GM12878 (cell line): ENCODE measurements around the gene CCDC107. TPM values are rescaled to one million over a fixed set of nuclear protein-coding genes. Genes with fewer than 3 reads are reported as not detected.

ENCODE experiments used
- ATAC-seq: fragments of 200-7000 bp; cut with Tn5 transposase; 3 replicates; pipeline ENCODE4 v1.9.1; 2020; ENCODE audit warnings: mild to moderate bottlenecking, moderate library complexity
- BruUV-seq: library from RNA; stranded (reverse); fragments of 400-500 nt; replicated peaks from 2 replicates; lab custom pipeline; 2021; lab: Mats Ljungman, UMichigan
- CTCF ChIA-PET: fragments of 300-600 bp; sonication (Branson Sonifier 250); formaldehyde crosslinking; extraction: SDS; loops from one replicate; lab custom pipeline; 2021; ENCODE audit warnings: inconsistent platforms; lab: Yijun Ruan, JAX
- POLR2A ChIA-PET: fragments of 350-600 bp; formaldehyde crosslinking; extraction: SDS; loops from one replicate; lab custom pipeline; 2021; ENCODE audit warnings: inconsistent platforms; lab: Charles Lee
- RAD21 ChIA-PET: fragments of 300-600 bp; sonication (Branson Sonifier 250); formaldehyde crosslinking; loops from one replicate; lab custom pipeline; 2023; ENCODE audit warnings: antibody characterized with exemption; ENCODE audit not compliant: unreplicated experiment; lab: Charles Lee
- SMC1A ChIA-PET: fragments of 300-600 bp; sonication (Branson Sonifier 250); formaldehyde crosslinking; loops from one replicate; lab custom pipeline; 2023; ENCODE audit not compliant: unreplicated experiment, uncharacterized antibody; lab: Charles Lee
- DNase-seq: peaks from one replicate; pipeline ENCODE4 v3.0.0-alpha.2; 2011; ENCODE audit warnings: low read depth, low spot score
- FAIRE-seq: peaks from 3 replicates; lab custom pipeline; 2011; peaks lifted over from hg19 to GRCh38; lab: Jason Lieb, UNC
- H2AFZ ChIP-seq: 2 replicates; pipeline ENCODE4 v1.6.0; 2011; ENCODE audit warnings: low read depth, low read length, control low read depth; ENCODE audit not compliant: control insufficient read depth
- H3K27ac ChIP-seq: 2 replicates; pipeline ENCODE4 v1.5.1; 2011; ENCODE audit warnings: control low read depth; ENCODE audit not compliant: control insufficient read depth, insufficient read depth
- H3K27me3 ChIP-seq, 2 experiments: replicated peaks in 1 of 2; 2 replicates each; pipeline versions ENCODE4 v1.6.0 to v1.6.1; 2011; ENCODE audit warnings: low read length in 1 of 2; ENCODE audit not compliant: control insufficient read depth in 2 of 2, insufficient read depth in 2 of 2
- H3K36me3 ChIP-seq, 2 experiments: 2 replicates each; pipeline ENCODE4 v1.5.1; 2011; ENCODE audit warnings: low read length in 1 of 2; ENCODE audit not compliant: control insufficient read depth in 2 of 2, insufficient read depth in 2 of 2
- H3K4me1 ChIP-seq: 2 replicates; pipeline ENCODE4 v1.6.1; 2011; ENCODE audit warnings: mild to moderate bottlenecking, low read length, moderate library complexity, mixed read lengths; ENCODE audit not compliant: control insufficient read depth, insufficient read depth
- H3K4me2 ChIP-seq: 2 replicates; pipeline ENCODE4 v1.6.0; 2011; ENCODE audit warnings: control low read depth; ENCODE audit not compliant: control insufficient read depth, insufficient read depth
- H3K4me3 ChIP-seq: fragments of 200-600 bp; sonication (generic); 2 replicates; pipeline ENCODE4 v1.5.1; 2016
- H3K79me2 ChIP-seq: 2 replicates; pipeline ENCODE4 v1.6.0; 2011; ENCODE audit warnings: low read length; ENCODE audit not compliant: control insufficient read depth, insufficient read depth
- H3K9ac ChIP-seq: 2 replicates; pipeline ENCODE4 v1.8.0; 2011; ENCODE audit warnings: low read length, control low read depth, mixed read lengths; ENCODE audit not compliant: control insufficient read depth, insufficient read depth
- H3K9me3 ChIP-seq: replicated peaks from 3 replicates; pipeline ENCODE4 v1.5.1; 2011; ENCODE audit warnings: mild to moderate bottlenecking, low read length; ENCODE audit not compliant: control insufficient read depth, insufficient read depth
- H4K20me1 ChIP-seq: 2 replicates; pipeline ENCODE4 v1.6.0; 2011; ENCODE audit not compliant: control insufficient read depth, insufficient read depth
- BACH1 ChIP-seq: fragments of 450-650 bp; IDR thresholded peaks from 2 replicates; pipeline ENCODE4 v1.6.1; 2017; ENCODE audit warnings: mild to moderate bottlenecking, borderline replicate concordance
- E2F8 ChIP-seq: fragments of 450-650 bp; IDR thresholded peaks from 2 replicates; pipeline ENCODE4 v1.6.1; 2018; ENCODE audit warnings: mild to moderate bottlenecking, low read depth, moderate library complexity; ENCODE audit not compliant: partially characterized antibody
- ELK1 ChIP-seq: IDR thresholded peaks from 2 replicates; pipeline ENCODE4 v1.6.1; 2012; ENCODE audit warnings: low read depth, low read length, improper control_type of control experiment
- GATAD2B ChIP-seq: fragments of 450-650 bp; conservative IDR thresholded peaks from 2 replicates; pipeline ENCODE4 v1.6.1; 2017; ENCODE audit warnings: low read depth, mild to moderate bottlenecking, moderate library complexity
- IKZF2 ChIP-seq, 2 experiments: fragments of 450-650 bp; IDR thresholded peaks; 2 replicates each; pipeline ENCODE4 v1.6.1; 2017; ENCODE audit warnings: mild to moderate bottlenecking in 2 of 2, moderate library complexity in 2 of 2
- KAT2A ChIP-seq: conservative IDR thresholded peaks from 2 replicates; pipeline ENCODE4 v1.6.1; 2011; ENCODE audit warnings: low read depth, low read length; ENCODE audit not compliant: control insufficient read depth
- MTA2 ChIP-seq: fragments of 450-650 bp; IDR thresholded peaks from 2 replicates; pipeline ENCODE4 v1.6.1; 2016; ENCODE audit warnings: low read depth, mild to moderate bottlenecking, moderate library complexity
- NR2F1 ChIP-seq: fragments of 450-650 bp; conservative IDR thresholded peaks from 2 replicates; pipeline ENCODE4 v1.6.1; 2017; ENCODE audit warnings: mild to moderate bottlenecking
- POLR2A ChIP-seq: IDR thresholded peaks from 2 replicates; pipeline ENCODE4 v1.6.1; 2011; ENCODE audit warnings: low read depth, mild to moderate bottlenecking, low read length
- RB1 ChIP-seq: fragments of 450-650 bp; formaldehyde crosslinking; IDR thresholded peaks from 2 replicates; pipeline ENCODE4 v1.6.1; 2017; ENCODE audit warnings: mild to moderate bottlenecking, borderline replicate concordance
- SMAD1 ChIP-seq: fragments of 450-650 bp; IDR thresholded peaks from 2 replicates; pipeline ENCODE4 v1.6.1; 2018; ENCODE audit warnings: mild to moderate bottlenecking, low read depth; ENCODE audit not compliant: partially characterized antibody
- STAT3 ChIP-seq: IDR thresholded peaks from 2 replicates; pipeline ENCODE4 v1.6.1; 2011; ENCODE audit warnings: low read depth, low read length, improper control_type of control experiment
- WRNIP1 ChIP-seq: IDR thresholded peaks from 2 replicates; pipeline ENCODE4 v1.6.1; 2011; ENCODE audit warnings: low read depth, low read length, improper control_type of control experiment, borderline replicate concordance
- ZNF592 ChIP-seq: fragments of 450-650 bp; IDR thresholded peaks from 2 replicates; pipeline ENCODE4 v1.6.1; 2017; ENCODE audit warnings: mild to moderate bottlenecking, moderate library complexity
- WGBS: methylation state at CpG from one replicate; pipeline ENCODE4 v1.1.6; 2016; ENCODE audit warnings: low lambda C conversion rate; ENCODE audit not compliant: insufficient replicate concordance, insufficient coverage; ENCODE audit errors: missing lambda C conversion rate; 5-methylcytosine and 5-hydroxymethylcytosine counted together
- in situ Hi-C: fragments of 300-500 bp; cut with MboI; formaldehyde crosslinking; loops from 9 replicates; pipeline ENCODE4 v1.14.3; 2018; ENCODE audit warnings: mixed read lengths
- intact Hi-C: fragments of 100-400 bp; cut with micrococcal nuclease; formaldehyde crosslinking; loops from one replicate; pipeline ENCODE4 v1.14.2; 2022; ENCODE audit not compliant: unreplicated experiment
- polyA plus RNA-seq, 11 experiments: library from polyadenylated mRNA; depleted of rRNA in 4 of 11; unstranded in 6 of 11; stranded (reverse) in 5 of 11; fragments of >200 nt; fragmentation: Nextera tagmentation in 4 of 11; fragmentation: Illumina TruSeq in 1 of 11; extraction: Ambion mirVana in 4 of 11; extraction: Trizol in 1 of 11; gene quantifications; 1 replicate in 1 of 11; 2 replicates in 10 of 11; pipeline versions ENCODE4 v1.2.1 to v1.2.3, GENCODE V29; 2011 to 2016; ENCODE audit warnings: inconsistent platforms in 2 of 11, missing spikeins in 2 of 11, low read depth in 1 of 11
- total RNA-seq, 4 experiments: library from RNA; depleted of rRNA in 3 of 4; stranded (reverse); fragments of >200 nt in 3 of 4; fragmentation: Illumina TruSeq in 1 of 4; extraction: Trizol in 1 of 4; gene quantifications; 2 replicates each; pipeline versions ENCODE4 v1.2.1 to v1.2.3, GENCODE V29; 2013 to 2021

CCDC107 gene
- total and polyA plus RNA-seq, 10 of the 15 experiments (the other 5 are each of a cell fraction or from before 2014, with no cell fraction given), result 0.19 to 18.3 (median 10.6) TPM

- DNase-seq (no peak), FAIRE-seq (no peak), ATAC-seq (peak; percentile 24)
- peak overlapping the region; percentile 93 for H3K27ac ChIP-seq
- H3K4me1 ChIP-seq, result peaks cover 31% of the 10 kb centered on the region
- no peaks in the 10 kb centered on the region for H3K27me3 ChIP-seq
- TSS peak; percentile 78 for BruUV-seq
- peak overlapping the region; percentile 89 for H3K9ac ChIP-seq
- RAD21 ChIA-PET, result interaction anchor here (0.5 to 9.6 kb wide), 9 partner anchors 8 to 99 kb away, joined by 3 to 133 read pairs (median 15); partner anchors contain the start of genes ARHGEF39, CCDC107, CREB3 and RMRP
- no peaks in the 10 kb centered on the region for H4K20me1 ChIP-seq
- H2AFZ ChIP-seq, result peak overlapping the region; percentile 77
- peak overlapping the region; percentile 93 for H3K4me2 ChIP-seq
- H3K4me3 ChIP-seq, result peak overlapping the region; percentile 100
- in situ Hi-C loops, result no loop called here
- H3K9me3 ChIP-seq, result no peaks in the 10 kb centered on the region
- POLR2A ChIA-PET, result interaction anchor here (1.0 to 11.1 kb wide), 6 partner anchors 11 to 80 kb away, joined by 3 to 163 read pairs (median 46); partner anchors contain the start of genes ARHGEF39, CCDC107, CD72 and CREB3
- CTCF ChIA-PET, result interaction anchor here (0.9 to 8.8 kb wide), 11 partner anchors 7 to 129 kb away, joined by 3 to 139 read pairs (median 53); partner anchors contain the start of genes ARHGEF39, CCDC107, CD72 and CREB3
- SMC1A ChIA-PET, result interaction anchor here (0.8 to 7.7 kb wide), 10 partner anchors 10 to 80 kb away, joined by 3 to 114 read pairs (median 33); partner anchors contain the start of genes ARHGEF39, CCDC107, CREB3 and RMRP
- no peaks in the 10 kb centered on the region for H3K36me3 ChIP-seq
- peaks cover 20% of the 10 kb centered on the region for H3K79me2 ChIP-seq
- under 1% methylated on average over 26 of the region's 26 CpGs for WGBS
- intact Hi-C loops, result loop anchor here (10.0 kb wide), 1 partner anchor 175 kb away; the partner anchor contains the start of genes FAM221B and TMEM8B
- peak; percentile 73 for TF ChIP-seq POLR2A
- peak; percentile 48 to 74; a peak in 3 of 4 replicates for TF ChIP-seq IKZF2 (IDR thresholded peaks at IDR 0.05)
- no peak for TF ChIP-seq STAT3
- TF ChIP-seq NR2F1, result no peak
- TF ChIP-seq ELK1, result 0 out of 2 replicates have a peak, but pooled peaks have one; percentile 27
- TF ChIP-seq RB1, result no peak
- no peak for TF ChIP-seq KAT2A
- no peak for TF ChIP-seq SMAD1
- TF ChIP-seq MTA2, result no peak
- TF ChIP-seq WRNIP1, result no peak
- no peak for TF ChIP-seq ZNF592
- no peak for TF ChIP-seq E2F8
- TF ChIP-seq BACH1, result 0 out of 2 replicates have a peak, but pooled peaks have one; percentile 24
- TF ChIP-seq GATAD2B, result peak; percentile 34; the same call in 1 of the 2 replicates
Observed at GRCh38 chr9:35649431-35650340, 8.4 kb upstream of the CCDC107 start.
